HepG2 (cell line): Measurements from ENCODE around the gene BCL6B. TPM values are rescaled to one million over a fixed set of nuclear protein-coding genes. Genes with fewer than 3 reads are reported as not detected.
A peak's percentile ranks its signal among the peaks of the same experiment; 100 is the strongest.

ENCODE experiments used
- ATAC-seq: fragments of 200-7000 bp; cut with Tn5 transposase; 3 replicates; pipeline ENCODE4 v1.9.1; 2020; ENCODE audit warnings: mild to moderate bottlenecking, moderate library complexity
- BruUV-seq: library from RNA; stranded (reverse); fragments of 400-500 nt; replicated peaks from 2 replicates; lab custom pipeline; 2021; lab: Mats Ljungman, UMichigan
- CTCF ChIA-PET: fragments of 300-600 bp; formaldehyde crosslinking; extraction: SDS; loops from one replicate; lab custom pipeline; 2021; ENCODE audit warnings: low total read pairs, inconsistent platforms, low intra/inter-chr PET ratio; lab: Yijun Ruan, JAX
- POLR2A ChIA-PET: fragments of 350-600 bp; sonication (Branson Sonifier 250); formaldehyde crosslinking; loops from one replicate; lab custom pipeline; 2020; ENCODE audit warnings: antibody characterized with exemption, inconsistent platforms; lab: Yijun Ruan, JAX
- DNase-seq: peaks from one replicate; pipeline ENCODE4 v3.0.0-alpha.2; 2015; ENCODE audit warnings: low spot score
- FAIRE-seq: peaks from 3 replicates; lab custom pipeline; 2011; peaks lifted over from hg19 to GRCh38; lab: Jason Lieb, UNC
- H2AFZ ChIP-seq: one replicate; pipeline ENCODE4 v1.6.1; 2011; ENCODE audit warnings: low read length, inconsistent platforms
- H3K27ac ChIP-seq: fragments of 300-600 bp; 3 replicates; pipeline ENCODE4 v1.8.0; 2011; ENCODE audit warnings: mixed run types, mild to moderate bottlenecking, mixed read lengths, low read length, inconsistent platforms; ENCODE audit not compliant: insufficient read depth; ENCODE audit errors: extremely low read length
- H3K27me3 ChIP-seq, 2 experiments: fragments of 200-600 bp in 1 of 2; 2 replicates in 1 of 2; 3 replicates in 1 of 2; pipeline versions ENCODE4 v1.6.0 to v1.8.0; 2011; ENCODE audit warnings: low read length in 2 of 2, mild to moderate bottlenecking in 2 of 2, moderate library complexity in 2 of 2, inconsistent platforms in 1 of 2; ENCODE audit not compliant: insufficient read depth in 2 of 2, control insufficient read depth in 1 of 2
- H3K36me3 ChIP-seq, 2 experiments: fragments of 200-600 bp in 1 of 2; replicated peaks in 1 of 2; 2 replicates in 1 of 2; 3 replicates in 1 of 2; pipeline versions ENCODE4 v1.5.1 to v1.8.0; 2011; ENCODE audit warnings: low read length in 2 of 2, inconsistent platforms in 1 of 2; ENCODE audit not compliant: insufficient read depth in 2 of 2, control insufficient read depth in 1 of 2
- H3K4me1 ChIP-seq: 2 replicates; pipeline ENCODE4 v1.5.1; 2012; ENCODE audit warnings: low read length, inconsistent platforms; ENCODE audit not compliant: insufficient read depth
- H3K4me2 ChIP-seq: 2 replicates; pipeline ENCODE4 v1.6.0; 2011; ENCODE audit warnings: low read depth, low read length, inconsistent platforms
- H3K4me3 ChIP-seq, 3 experiments: fragments of 200-600 bp in 1 of 3; sonication (generic), shearing (Covaris generic) in 1 of 3; replicated peaks in 1 of 3; 2 replicates each; pipeline ENCODE4 v1.5.1; 2011 to 2016; ENCODE audit warnings: low read length in 3 of 3, inconsistent platforms in 2 of 3, low read depth in 2 of 3, mild to moderate bottlenecking in 2 of 3, control low read depth in 1 of 3, mixed read lengths in 1 of 3; ENCODE audit not compliant: insufficient read depth in 1 of 3
- H3K79me2 ChIP-seq: one replicate; pipeline ENCODE4 v1.6.1; 2011; ENCODE audit warnings: low read length, inconsistent platforms; ENCODE audit not compliant: insufficient read depth
- H3K9ac ChIP-seq: 2 replicates; pipeline ENCODE4 v1.6.0; 2011; ENCODE audit warnings: mild to moderate bottlenecking, low read depth, low read length, inconsistent platforms; ENCODE audit not compliant: insufficient read depth
- H3K9me3 ChIP-seq: 2 replicates; pipeline ENCODE4 v1.5.1; 2012; ENCODE audit warnings: mild to moderate bottlenecking, low read length
- H4K20me1 ChIP-seq: 2 replicates; pipeline ENCODE4 v1.6.0; 2011; ENCODE audit warnings: inconsistent platforms, mild to moderate bottlenecking, low read length, moderate library complexity; ENCODE audit not compliant: insufficient read depth
- BCL6 ChIP-seq: IDR thresholded peaks from 2 replicates; pipeline ENCODE4 v1.6.1; 2016; ENCODE audit warnings: missing genetic modification reagents, missing compliant biosample characterization
- CC2D1A ChIP-seq: sonication (generic); formaldehyde crosslinking; IDR thresholded peaks from 2 replicates; pipeline ENCODE4 v1.8.1; 2023; ENCODE audit warnings: mild to moderate bottlenecking, missing genetic modification reagents
- HNF4A ChIP-seq: sonication (generic); formaldehyde crosslinking; IDR thresholded peaks from 2 replicates; pipeline ENCODE4 v1.4.0; 2020; ENCODE audit warnings: missing genetic modification reagents
- ZKSCAN1 ChIP-seq: fragments of 150-350 bp; IDR thresholded peaks from 2 replicates; pipeline ENCODE4 v1.6.1; 2014; ENCODE audit warnings: low read length
- ZNF773 ChIP-seq: sonication (generic); formaldehyde crosslinking; IDR thresholded peaks from 2 replicates; pipeline ENCODE4 v1.4.0; 2020; ENCODE audit warnings: missing genetic modification reagents, borderline replicate concordance
- WGBS: methylation state at CpG from one replicate; pipeline ENCODE4 v1.1.6; 2017; ENCODE audit warnings: low lambda C conversion rate; 5-methylcytosine and 5-hydroxymethylcytosine counted together
- in situ Hi-C: cut with HindIII; loops from 2 replicates; pipeline ENCODE4 v1.10.0; 2017; ENCODE audit warnings: low pct_unique_long_range_greater_than_20kb; ENCODE audit not compliant: extremely low pct_ligation_motif_present
- intact Hi-C: fragments of 100-400 bp; cut with micrococcal nuclease; formaldehyde crosslinking; loops from one replicate; pipeline ENCODE4 v1.10.0; 2022; ENCODE audit not compliant: unreplicated experiment
- polyA plus RNA-seq, 8 experiments: library from polyadenylated mRNA; depleted of rRNA in 3 of 8; stranded (reverse) in 7 of 8; unstranded in 1 of 8; fragments of >200 nt; fragmentation: Illumina TruSeq in 4 of 8; extraction: Trizol in 4 of 8; gene quantifications; 2 replicates each; pipeline versions ENCODE4 v1.2.1 to v1.2.3, GENCODE V29; 2011 to 2016; ENCODE audit warnings: low read depth in 4 of 8, missing spikeins in 1 of 8, mixed read lengths in 1 of 8; ENCODE audit not compliant: insufficient read depth in 1 of 8
- total RNA-seq, 5 experiments: library from RNA; depleted of rRNA; stranded (reverse); fragments of >200 nt; fragmentation: Illumina TruSeq; extraction: Trizol; gene quantifications; 2 replicates each; pipeline ENCODE4 v1.2.3, GENCODE V29; 2016; ENCODE audit warnings: low read depth in 1 of 5
- TF ChIP-seq, protein P1 (sequence below): sonication (generic); formaldehyde crosslinking; IDR thresholded peaks from 2 replicates; pipeline ENCODE4 v1.9.0; 2021; ENCODE audit warnings: mild to moderate bottlenecking, missing genetic modification reagents
- TF ChIP-seq, protein P2 (sequence below), 2 experiments: fragments of 450-650 bp in 1 of 2; sonication (generic) in 1 of 2; formaldehyde crosslinking in 1 of 2; IDR thresholded peaks; 2 replicates each; pipeline versions ENCODE4 v1.6.1 to v1.8.0; 2016 to 2022; ENCODE audit warnings: antibody characterized with exemption in 1 of 2, mild to moderate bottlenecking in 1 of 2, missing genetic modification reagents in 1 of 2

Gene BCL6B
- total and polyA plus RNA-seq, 2 of the 13 experiments (the other 11 are each of a cell fraction or from before 2014, with no cell fraction given): not detected

DNA sequence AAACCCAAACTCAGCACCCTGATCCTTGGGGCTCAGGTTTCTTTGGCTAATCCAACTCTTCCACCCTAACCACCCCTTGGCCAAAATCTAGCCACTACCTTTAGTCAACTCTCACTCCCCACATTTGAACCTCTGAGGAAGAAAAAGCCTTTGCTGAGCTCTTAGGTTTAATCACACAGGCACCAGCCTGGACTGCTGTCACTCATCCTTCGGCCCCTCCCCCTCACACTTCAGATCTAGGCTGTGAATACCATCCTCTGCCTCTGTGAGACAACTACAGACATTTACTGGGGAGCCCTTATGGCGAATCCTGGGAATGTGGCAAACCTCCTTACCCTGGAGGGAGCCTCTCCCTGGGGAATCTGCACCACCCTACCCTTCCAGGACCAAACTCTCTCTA, 15.7 kb upstream of the BCL6B start (continued):
- TF ChIP-seq, protein P1, sequence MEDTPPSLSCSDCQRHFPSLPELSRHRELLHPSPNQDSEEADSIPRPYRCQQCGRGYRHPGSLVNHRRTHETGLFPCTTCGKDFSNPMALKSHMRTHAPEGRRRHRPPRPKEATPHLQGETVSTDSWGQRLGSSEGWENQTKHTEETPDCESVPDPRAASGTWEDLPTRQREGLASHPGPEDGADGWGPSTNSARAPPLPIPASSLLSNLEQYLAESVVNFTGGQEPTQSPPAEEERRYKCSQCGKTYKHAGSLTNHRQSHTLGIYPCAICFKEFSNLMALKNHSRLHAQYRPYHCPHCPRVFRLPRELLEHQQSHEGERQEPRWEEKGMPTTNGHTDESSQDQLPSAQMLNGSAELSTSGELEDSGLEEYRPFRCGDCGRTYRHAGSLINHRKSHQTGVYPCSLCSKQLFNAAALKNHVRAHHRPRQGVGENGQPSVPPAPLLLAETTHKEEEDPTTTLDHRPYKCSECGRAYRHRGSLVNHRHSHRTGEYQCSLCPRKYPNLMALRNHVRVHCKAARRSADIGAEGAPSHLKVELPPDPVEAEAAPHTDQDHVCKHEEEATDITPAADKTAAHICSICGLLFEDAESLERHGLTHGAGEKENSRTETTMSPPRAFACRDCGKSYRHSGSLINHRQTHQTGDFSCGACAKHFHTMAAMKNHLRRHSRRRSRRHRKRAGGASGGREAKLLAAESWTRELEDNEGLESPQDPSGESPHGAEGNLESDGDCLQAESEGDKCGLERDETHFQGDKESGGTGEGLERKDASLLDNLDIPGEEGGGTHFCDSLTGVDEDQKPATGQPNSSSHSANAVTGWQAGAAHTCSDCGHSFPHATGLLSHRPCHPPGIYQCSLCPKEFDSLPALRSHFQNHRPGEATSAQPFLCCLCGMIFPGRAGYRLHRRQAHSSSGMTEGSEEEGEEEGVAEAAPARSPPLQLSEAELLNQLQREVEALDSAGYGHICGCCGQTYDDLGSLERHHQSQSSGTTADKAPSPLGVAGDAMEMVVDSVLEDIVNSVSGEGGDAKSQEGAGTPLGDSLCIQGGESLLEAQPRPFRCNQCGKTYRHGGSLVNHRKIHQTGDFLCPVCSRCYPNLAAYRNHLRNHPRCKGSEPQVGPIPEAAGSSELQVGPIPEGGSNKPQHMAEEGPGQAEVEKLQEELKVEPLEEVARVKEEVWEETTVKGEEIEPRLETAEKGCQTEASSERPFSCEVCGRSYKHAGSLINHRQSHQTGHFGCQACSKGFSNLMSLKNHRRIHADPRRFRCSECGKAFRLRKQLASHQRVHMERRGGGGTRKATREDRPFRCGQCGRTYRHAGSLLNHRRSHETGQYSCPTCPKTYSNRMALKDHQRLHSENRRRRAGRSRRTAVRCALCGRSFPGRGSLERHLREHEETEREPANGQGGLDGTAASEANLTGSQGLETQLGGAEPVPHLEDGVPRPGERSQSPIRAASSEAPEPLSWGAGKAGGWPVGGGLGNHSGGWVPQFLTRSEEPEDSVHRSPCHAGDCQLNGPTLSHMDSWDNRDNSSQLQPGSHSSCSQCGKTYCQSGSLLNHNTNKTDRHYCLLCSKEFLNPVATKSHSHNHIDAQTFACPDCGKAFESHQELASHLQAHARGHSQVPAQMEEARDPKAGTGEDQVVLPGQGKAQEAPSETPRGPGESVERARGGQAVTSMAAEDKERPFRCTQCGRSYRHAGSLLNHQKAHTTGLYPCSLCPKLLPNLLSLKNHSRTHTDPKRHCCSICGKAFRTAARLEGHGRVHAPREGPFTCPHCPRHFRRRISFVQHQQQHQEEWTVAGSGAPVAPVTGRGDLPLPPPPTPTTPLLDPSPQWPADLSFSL (CRISPR knock-in tag): no peak
- no peak for TF ChIP-seq ZNF773 (CRISPR knock-in tag)
- no peak for TF ChIP-seq CC2D1A (CRISPR knock-in tag)
- TF ChIP-seq ZKSCAN1: no peak

DNA sequence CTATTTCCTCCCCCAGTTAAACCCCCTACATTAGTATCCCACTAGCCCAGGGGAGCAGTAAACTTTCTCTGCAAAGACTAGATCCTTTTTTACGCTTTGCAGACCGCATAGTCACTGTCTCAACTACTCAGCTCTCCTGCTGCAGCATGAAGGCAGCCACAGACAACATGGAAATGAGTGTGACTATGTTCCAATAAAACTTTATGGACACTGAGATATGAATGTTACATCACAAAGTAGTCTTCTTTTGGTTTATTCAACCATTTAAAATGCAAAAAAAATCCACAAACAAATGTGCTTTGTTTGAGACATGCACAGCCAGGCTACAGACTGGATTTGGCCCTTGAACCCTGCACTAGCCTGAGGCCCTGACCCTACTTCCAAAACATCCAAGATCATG, 12.3 kb upstream of the BCL6B start:
- no TSS peak for BruUV-seq
- Histone ChIP-seq H3K27ac (peak overlapping the region; percentile 53), H3K9ac (peak overlapping the region; percentile 98; the same call in 1 of the 2 replicates), H2AFZ (no peak overlapping the region), H3K27me3 (no peaks in the 10 kb centered on the region; a peak in 1 of 5 replicates), H3K4me1 (peaks cover 36% of the 10 kb centered on the region), H3K4me2 (peak overlapping the region; percentile 100), H3K36me3 (peaks cover 3 to 15% of the 10 kb centered on the region in 2 experiments; a peak in 2 of 5 replicates), H4K20me1 (no peaks in the 10 kb centered on the region), H3K4me3 (peak overlapping the region in 2 of 3 experiments; percentile 84 to 97; a peak in 4 of 6 replicates), H3K79me2 (peaks cover 47% of the 10 kb centered on the region), H3K9me3 (no peaks in the 10 kb centered on the region)
- DNase-seq (no peak), ATAC-seq (no peak), FAIRE-seq (no peak)
- ChIA-PET CTCF (no interaction called here), POLR2A (no interaction called here)
- intact Hi-C loops: loop anchor here (5.0 kb wide), 1 partner anchor 358 kb away; the partner anchor contains the start of genes C17orf100 and MED31
- 92% methylated on average over 2 of the region's 2 CpGs for WGBS
- in situ Hi-C loops: loop anchor here (10.0 kb wide), 1 partner anchor 346 kb away; no protein-coding TSS in a partner anchor
- 0 out of 2 replicates have a peak, but pooled peaks have one; percentile 33 for TF ChIP-seq BCL6 (CRISPR knock-in tag)
- TF ChIP-seq, protein P2, sequence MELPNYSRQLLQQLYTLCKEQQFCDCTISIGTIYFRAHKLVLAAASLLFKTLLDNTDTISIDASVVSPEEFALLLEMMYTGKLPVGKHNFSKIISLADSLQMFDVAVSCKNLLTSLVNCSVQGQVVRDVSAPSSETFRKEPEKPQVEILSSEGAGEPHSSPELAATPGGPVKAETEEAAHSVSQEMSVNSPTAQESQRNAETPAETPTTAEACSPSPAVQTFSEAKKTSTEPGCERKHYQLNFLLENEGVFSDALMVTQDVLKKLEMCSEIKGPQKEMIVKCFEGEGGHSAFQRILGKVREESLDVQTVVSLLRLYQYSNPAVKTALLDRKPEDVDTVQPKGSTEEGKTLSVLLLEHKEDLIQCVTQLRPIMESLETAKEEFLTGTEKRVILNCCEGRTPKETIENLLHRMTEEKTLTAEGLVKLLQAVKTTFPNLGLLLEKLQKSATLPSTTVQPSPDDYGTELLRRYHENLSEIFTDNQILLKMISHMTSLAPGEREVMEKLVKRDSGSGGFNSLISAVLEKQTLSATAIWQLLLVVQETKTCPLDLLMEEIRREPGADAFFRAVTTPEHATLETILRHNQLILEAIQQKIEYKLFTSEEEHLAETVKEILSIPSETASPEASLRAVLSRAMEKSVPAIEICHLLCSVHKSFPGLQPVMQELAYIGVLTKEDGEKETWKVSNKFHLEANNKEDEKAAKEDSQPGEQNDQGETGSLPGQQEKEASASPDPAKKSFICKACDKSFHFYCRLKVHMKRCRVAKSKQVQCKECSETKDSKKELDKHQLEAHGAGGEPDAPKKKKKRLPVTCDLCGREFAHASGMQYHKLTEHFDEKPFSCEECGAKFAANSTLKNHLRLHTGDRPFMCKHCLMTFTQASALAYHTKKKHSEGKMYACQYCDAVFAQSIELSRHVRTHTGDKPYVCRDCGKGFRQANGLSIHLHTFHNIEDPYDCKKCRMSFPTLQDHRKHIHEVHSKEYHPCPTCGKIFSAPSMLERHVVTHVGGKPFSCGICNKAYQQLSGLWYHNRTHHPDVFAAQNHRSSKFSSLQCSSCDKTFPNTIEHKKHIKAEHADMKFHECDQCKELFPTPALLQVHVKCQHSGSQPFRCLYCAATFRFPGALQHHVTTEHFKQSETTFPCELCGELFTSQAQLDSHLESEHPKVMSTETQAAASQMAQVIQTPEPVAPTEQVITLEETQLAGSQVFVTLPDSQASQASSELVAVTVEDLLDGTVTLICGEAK (IDR thresholded peaks at IDR 0.05): peak; percentile 91
- TF ChIP-seq, protein P2 (CRISPR knock-in tag; IDR thresholded peaks at IDR 0.05): peak; percentile 99
- 0 out of 2 replicates have a peak, but pooled peaks have one; percentile 28 for TF ChIP-seq HNF4A (CRISPR knock-in tag)
